Large intestine (tissue), 12 donors: ENCODE measurements around the gene GPX6. TPM values are rescaled to one million over a fixed set of nuclear protein-coding genes. Genes with fewer than 3 reads are reported as not detected.
"Not testable (repeated sequence)": the region's sequence is repeated elsewhere in the genome, so short reads cannot be mapped to it uniquely, and the experiment has no call there.

ENCODE experiments used
- DNase-seq, 2 donors: peaks; one replicate each; pipeline versions ENCODE4 v3.0.0 to v3.0.0-alpha.2; 2013
- H3K27ac ChIP-seq: one replicate; pipeline ENCODE4 v1.5.1; 2013; ENCODE audit warnings: low read length
- H3K27me3 ChIP-seq: 2 replicates; pipeline ENCODE4 v1.6.1; 2013; ENCODE audit warnings: low read length; ENCODE audit not compliant: control insufficient read depth, insufficient read depth
- H3K36me3 ChIP-seq: 2 replicates; pipeline ENCODE4 v1.6.1; 2013; ENCODE audit warnings: low read length; ENCODE audit not compliant: control insufficient read depth, insufficient read depth
- H3K4me1 ChIP-seq: one replicate; pipeline ENCODE4 v1.6.1; 2013; ENCODE audit warnings: low read length; ENCODE audit not compliant: control insufficient read depth, insufficient read depth
- H3K4me3 ChIP-seq: one replicate; pipeline ENCODE4 v1.5.1; 2013; ENCODE audit warnings: low read length
- H3K9me3 ChIP-seq: one replicate; pipeline ENCODE4 v1.6.1; 2013; ENCODE audit warnings: mild to moderate bottlenecking, low read depth, low read length, moderate library complexity; ENCODE audit not compliant: control insufficient read depth
- WGBS: methylation state at CpG from one replicate; pipeline ENCODE4 v1.1.5; 2013; ENCODE audit warnings: low lambda C conversion rate; ENCODE audit not compliant: insufficient coverage; 5-methylcytosine and 5-hydroxymethylcytosine counted together
- long read RNA-seq, 11 donors: transcript quantifications; one replicate each; lab custom pipeline, GENCODE V29; 2026
- polyA plus RNA-seq: library from polyadenylated mRNA; unstranded; fragments of 120-200 nt; gene quantifications from one replicate; pipeline ENCODE4 v1.2.1, GENCODE V29; 2013

GPX6 gene
- not detected for polyA plus RNA-seq
- long read RNA-seq, donor 1 = 0 reads
- long read RNA-seq, donor 2 = 0 reads
- long read RNA-seq, donor 3 = 0 reads
- long read RNA-seq, donor 4 = 0 reads
- long read RNA-seq, donor 5 = 0 reads
- long read RNA-seq, donor 6 = 0 reads
- long read RNA-seq, donor 7 = 0 reads
- long read RNA-seq, donor 8 = 0 reads
- long read RNA-seq, donor 9 = 0 reads
- long read RNA-seq, donor 10 = 0 reads
- long read RNA-seq, donor 11 = 0 reads

- no CpG with 5 or more reads among the region's 4 CpGs for WGBS
- H3K4me3 ChIP-seq = no peak within 1 kb of the TSS
- H3K9me3 ChIP-seq = peaks cover 4% of the 10 kb centered on the region
- H3K36me3 ChIP-seq = no peaks in the 10 kb centered on the region
- DNase-seq = no peak
- H3K27me3 ChIP-seq = peaks cover 34% of the 10 kb centered on the region
- no peaks in the 10 kb centered on the region for H3K4me1 ChIP-seq
- H3K27ac ChIP-seq = no peak within 1 kb of the TSS
Measured at GRCh38 chr6:28515676-28516075, at the start of gene GPX6. Gene GPX6 (minus strand): TSS chr6:28515793. CDS start chr6:28515743, 50 bp downstream.

GRCh38 chr6:28563430-28564095 lies 48.0 kb upstream of the GPX6 start:
- H3K4me3 ChIP-seq = no peak overlapping the region
- 100% methylated on average over 1 of the region's 3 CpGs for WGBS
- no peak overlapping the region for H3K27ac ChIP-seq
- H3K27me3 ChIP-seq = peaks cover 15% of the 10 kb centered on the region
- DNase-seq = no peak
- no peaks in the 10 kb centered on the region for H3K9me3 ChIP-seq
- H3K36me3 ChIP-seq = no peaks in the 10 kb centered on the region
- H3K4me1 ChIP-seq = no peaks in the 10 kb centered on the region

GRCh38 chr6:28558629-28559028 lies 43.0 kb upstream of the GPX6 start:
- H3K36me3 ChIP-seq = no peaks in the 10 kb centered on the region
- WGBS = no CpG with 5 or more reads among the region's 3 CpGs
- H3K4me1 ChIP-seq = peaks cover 5% of the 10 kb centered on the region
- H3K4me3 ChIP-seq = no peak overlapping the region
- no peaks in the 10 kb centered on the region for H3K9me3 ChIP-seq
- H3K27me3 ChIP-seq = peaks cover 14% of the 10 kb centered on the region
- no peak overlapping the region for H3K27ac ChIP-seq
- DNase-seq = no peak

GRCh38 chr6:28555136-28555535 lies 39.5 kb upstream of the GPX6 start:
- WGBS = no CpG with 5 or more reads among the region's 2 CpGs
- Histone ChIP-seq H3K4me1 (peaks cover 8% of the 10 kb centered on the region), H3K9me3 (no peaks in the 10 kb centered on the region), H3K27me3 (peaks cover 16% of the 10 kb centered on the region), H3K27ac (no peak overlapping the region), H3K4me3 (no peak overlapping the region), H3K36me3 (no peaks in the 10 kb centered on the region)
- no peak for DNase-seq

GRCh38 chr6:28553986-28554881 lies 38.6 kb upstream of the GPX6 start:
- H3K27ac ChIP-seq = no peak overlapping the region
- H3K4me3 ChIP-seq = peak overlapping the region; percentile 14
- peaks cover 8% of the 10 kb centered on the region for H3K4me1 ChIP-seq
- peaks cover 16% of the 10 kb centered on the region for H3K27me3 ChIP-seq
- peak in 1 of 2 donors; percentile 39 for DNase-seq
- no peaks in the 10 kb centered on the region for H3K36me3 ChIP-seq
- 16% methylated on average over 8 of the region's 25 CpGs for WGBS
- H3K9me3 ChIP-seq = no peaks in the 10 kb centered on the region

GRCh38 chr6:28553384-28553985 lies 37.9 kb upstream of the GPX6 start:
- no peak overlapping the region for H3K4me3 ChIP-seq
- no peaks in the 10 kb centered on the region for H3K36me3 ChIP-seq
- DNase-seq = no peak
- no peak overlapping the region for H3K27ac ChIP-seq
- 39% methylated on average over 4 of the region's 8 CpGs for WGBS
- H3K27me3 ChIP-seq = peaks cover 11% of the 10 kb centered on the region
- H3K4me1 ChIP-seq = peaks cover 8% of the 10 kb centered on the region
- H3K9me3 ChIP-seq = no peaks in the 10 kb centered on the region

GRCh38 chr6:28551891-28552666 lies 36.5 kb upstream of the GPX6 start:
- Histone ChIP-seq H3K27ac (no peak overlapping the region), H3K36me3 (no peaks in the 10 kb centered on the region), H3K9me3 (no peaks in the 10 kb centered on the region), H3K4me1 (peaks cover 8% of the 10 kb centered on the region), H3K27me3 (peaks cover 9% of the 10 kb centered on the region), H3K4me3 (no peak overlapping the region)
- no peak for DNase-seq
- WGBS = no CpG with 5 or more reads among the region's 4 CpGs

GRCh38 chr6:28547003-28547402 lies 31.4 kb upstream of the GPX6 start:
- H3K4me1 ChIP-seq, H3K9me3 ChIP-seq, H3K27ac ChIP-seq, H3K4me3 ChIP-seq, H3K27me3 ChIP-seq, DNase-seq, H3K36me3 ChIP-seq: not testable (repeated sequence)
- 58% methylated on average over 2 of the region's 3 CpGs for WGBS

- Histone ChIP-seq H3K4me1 (peaks cover 4% of the 10 kb centered on the region), H3K27me3 (peaks cover 5% of the 10 kb centered on the region), H3K36me3 (no peaks in the 10 kb centered on the region), H3K4me3 (no peak overlapping the region), H3K27ac (no peak overlapping the region), H3K9me3 (no peaks in the 10 kb centered on the region)
- no peak for DNase-seq
Measured at GRCh38 chr6:28545955-28546354, 30.4 kb upstream of the GPX6 start.
